Measurements from ENCODE around the gene CDC26.
"Not testable (repeated sequence)": the region's sequence is repeated elsewhere in the genome, so short reads cannot be mapped to it uniquely, and the experiment has no call there.

Gene CDC26

GRCh38 chr9:113235701-113236255 is 39.6 kb downstream of the CDC26 start:
- DNase-seq, result not testable (repeated sequence)

GRCh38 chr9:113231701-113232100 is 43.7 kb downstream of the CDC26 start:
- no peak for DNase-seq

- DNase-seq, result no peak
These were observed 47.2 kb downstream of the CDC26 start for GRCh38 chr9:113228130-113228665.

GRCh38 chr9:113227436-113227835 is 47.9 kb downstream of the CDC26 start:
- DNase-seq, result peak; percentile 55

- DNase-seq, result no peak
These were observed 51.4 kb downstream of the CDC26 start for GRCh38 chr9:113223963-113224362.

GRCh38 chr9:113222482-113222841 is 52.9 kb downstream of the CDC26 start:
- peak; percentile 62 for DNase-seq

GRCh38 chr9:113221800-113222481 is 53.4 kb downstream of the CDC26 start:
- DNase-seq, result peak; percentile 30

- DNase-seq, result peak; percentile 99
These were observed 54.2 kb downstream of the CDC26 start, which contains the start of the genes FKBP15 and SLC31A1 for GRCh38 chr9:113221003-113221799. Gene FKBP15, minus strand, starts transcription at chr9:113221277. Its CDS starts 34 bp downstream, at chr9:113221243. Gene SLC31A1, plus strand, starts transcription at chr9:113221544. Its CDS starts 34,605 bp downstream, at chr9:113256149.

- no peak for DNase-seq
These were observed 54.8 kb downstream of the CDC26 start for GRCh38 chr9:113220467-113221002.

GRCh38 chr9:113219969-113220368 is 55.4 kb downstream of the CDC26 start:
- DNase-seq, result peak; percentile 85

- peak; percentile 87 for DNase-seq
These were observed 56.0 kb downstream of the CDC26 start for GRCh38 chr9:113219186-113219936.
